Lung (tissue), 12 donors: Measurements from ENCODE around the gene OXT. TPM values are rescaled to one million over a fixed set of nuclear protein-coding genes. Genes with fewer than 3 reads are reported as not detected.

Experiments
- ATAC-seq: fragments of 200-7000 bp; cut with Tn5 transposase; one replicate; pipeline ENCODE4 v1.9.1; 2020; ENCODE audit warnings: moderate number of reproducible peaks; ENCODE audit not compliant: insufficient read depth, low FRiP score
- DNase-seq, 3 donors: peaks; one replicate each; pipeline ENCODE4 v3.0.0-alpha.2; 2013 to 2017
- H3K27ac ChIP-seq, 2 donors: one replicate each; pipeline ENCODE4 v1.5.1; 2013; ENCODE audit warnings: mild to moderate bottlenecking in 2 of 2, moderate library complexity in 2 of 2, control low read depth in 1 of 2, inconsistent platforms in 1 of 2, low read depth in 1 of 2, low read length in 1 of 2
- H3K27me3 ChIP-seq, 3 donors: one replicate each; pipeline ENCODE4 v1.5.1; 2013; ENCODE audit warnings: low read length in 2 of 3; ENCODE audit not compliant: control insufficient read depth in 3 of 3, insufficient read depth in 3 of 3
- H3K36me3 ChIP-seq, 4 donors: one replicate each; pipeline ENCODE4 v1.5.1; 2013; ENCODE audit warnings: low read length in 4 of 4, mild to moderate bottlenecking in 1 of 4, moderate library complexity in 1 of 4; ENCODE audit not compliant: control insufficient read depth in 4 of 4, insufficient read depth in 4 of 4
- H3K4me1 ChIP-seq, 5 donors: one replicate each; pipeline ENCODE4 v1.5.1; 2013; ENCODE audit warnings: low read length in 5 of 5, mild to moderate bottlenecking in 2 of 5, moderate library complexity in 1 of 5; ENCODE audit not compliant: control insufficient read depth in 5 of 5, insufficient read depth in 5 of 5
- H3K4me3 ChIP-seq: one replicate; pipeline ENCODE4 v1.5.1; 2013; ENCODE audit warnings: mild to moderate bottlenecking, control low read depth, moderate library complexity
- H3K9ac ChIP-seq, 2 donors: one replicate each; pipeline ENCODE4 v1.5.1; 2013; ENCODE audit warnings: low read length in 2 of 2, control low read depth in 1 of 2; ENCODE audit not compliant: insufficient read depth in 1 of 2
- H3K9me3 ChIP-seq, 4 donors: one replicate each; pipeline ENCODE4 v1.5.1; 2013; ENCODE audit warnings: low read length in 3 of 4, mild to moderate bottlenecking in 1 of 4, moderate library complexity in 1 of 4; ENCODE audit not compliant: control insufficient read depth in 4 of 4, insufficient read depth in 3 of 4
- CTCF ChIP-seq: IDR thresholded peaks from 2 replicates; pipeline ENCODE4 v1.5.1; 2012; ENCODE audit warnings: mild to moderate bottlenecking; ENCODE audit errors: control extremely low read depth, extremely low read depth
- WGBS, 2 donors: extraction: QIAGEN DNeasy Blood & Tissue Kit; methylation state at CpG; one replicate each; pipeline ENCODE4 v1.1.7; 2013; 5-methylcytosine and 5-hydroxymethylcytosine counted together
- polyA plus RNA-seq, 2 donors: library from polyadenylated mRNA; stranded (reverse); fragments of 200-250 nt; gene quantifications; one replicate each; pipeline ENCODE4 v1.2.1, GENCODE V29; 2013
- total RNA-seq, 2 donors: library from RNA; depleted of rRNA in 1 of 2; stranded (reverse); fragments of >200 nt in 1 of 2; gene quantifications; one replicate each; pipeline ENCODE4 v1.2.1, GENCODE V29; 2014 to 2021
- donor health status: control.
- donor health status: control.
- donor health status: Bipolar disorder and iron deficiency.
- donor health status: healthy.
- donor health status: DM: yes; HTN: yes; CAD: no.

OXT gene
- total and polyA plus RNA-seq, 4 donors, result not detected

GRCh38 chr20:3121271-3121911 is 50.0 kb downstream of the OXT start:
- no peak for TF ChIP-seq CTCF
- Histone ChIP-seq H3K4me3 (no peak overlapping the region), H3K27me3 (no peaks in the 10 kb centered on the region), H3K9me3 (no peaks in the 10 kb centered on the region), H3K27ac (no peak overlapping the region), H3K4me1 (no peaks in the 10 kb centered on the region), H3K36me3 (peaks cover 0 to 26% (median 17%) of the 10 kb centered on the region in 4 donors), H3K9ac (no peak overlapping the region)
- WGBS, 2 donors, result 55 to 63% methylated on average over 11 of the region's 11 CpGs
- DNase-seq, result peak in 1 of 3 donors; percentile 5
- ATAC-seq, result no peak

Other genes with a start within 250 kb of the OXT start
- gene PCED1A, start 231.0 kb upstream of the OXT start, total RNA-seq, result 10 to 100 TPM; 33.5 to 36.6 TPM
- 10 to 100 TPM; 26.2 to 40.4 TPM for gene PCED1A, start 231.0 kb upstream of the OXT start, polyA plus RNA-seq
- gene VPS16, start 230.9 kb upstream of the OXT start, total RNA-seq, result 10 to 100 TPM; 26.1 to 44.1 TPM
- gene VPS16, start 230.9 kb upstream of the OXT start, polyA plus RNA-seq, result 10 to 100 TPM; 41.0 to 53.4 TPM
- gene PTPRA, start 198.1 kb upstream of the OXT start, total RNA-seq, result 10 to 100 TPM; 47.8 to 92.1 TPM
- gene PTPRA, start 198.1 kb upstream of the OXT start, polyA plus RNA-seq, result 10 to 100 TPM; 17.8 to 32.3 TPM
- under 1 TPM in 1 of 2 donors, not detected in 1; 0.46 TPM for gene GNRH2, start 28.0 kb upstream of the OXT start, total RNA-seq
- under 1 TPM; 0.14 to 0.16 TPM for gene GNRH2, start 28.0 kb upstream of the OXT start, polyA plus RNA-seq
- gene MRPS26, start 25.6 kb upstream of the OXT start, total RNA-seq, result 10 to 100 TPM; 29.8 to 47.1 TPM
- 10 to 100 TPM; 67.5 to 67.8 TPM for gene MRPS26, start 25.6 kb upstream of the OXT start, polyA plus RNA-seq
- gene AVP, start 13.1 kb downstream of the OXT start, total RNA-seq, result not detected
- gene AVP, start 13.1 kb downstream of the OXT start, polyA plus RNA-seq, result not detected
- gene FASTKD5, start 88.2 kb downstream of the OXT start, total RNA-seq, result 10 to 100 TPM; 14.8 to 16.4 TPM
- 10 to 100 TPM in 1 of 2 donors, 1 to 10 TPM in 1; 8.6 to 12.4 TPM for gene FASTKD5, start 88.2 kb downstream of the OXT start, polyA plus RNA-seq
- gene UBOX5, start 88.2 kb downstream of the OXT start, total RNA-seq, result 1 to 10 TPM; 5.5 to 6.3 TPM
- 1 to 10 TPM; 4.0 TPM for gene UBOX5, start 88.2 kb downstream of the OXT start, polyA plus RNA-seq
- gene LZTS3, start 101.9 kb downstream of the OXT start, total RNA-seq, result 10 to 100 TPM; 13.9 to 18.6 TPM
- gene LZTS3, start 101.9 kb downstream of the OXT start, polyA plus RNA-seq, result 10 to 100 TPM in 1 of 2 donors, 1 to 10 TPM in 1; 8.8 to 12.4 TPM
- 10 to 100 TPM; 44.3 to 95.1 TPM for gene DDRGK1, start 133.1 kb downstream of the OXT start, total RNA-seq
- 10 to 100 TPM; 78.2 to 93.6 TPM for gene DDRGK1, start 133.1 kb downstream of the OXT start, polyA plus RNA-seq
- gene ITPA, start 137.9 kb downstream of the OXT start, total RNA-seq, result 10 to 100 TPM; 32.7 to 65.0 TPM
- 10 to 100 TPM; 67.2 to 95.8 TPM for gene ITPA, start 137.9 kb downstream of the OXT start, polyA plus RNA-seq
- 1 to 10 TPM in 1 of 2 donors, under 1 TPM in 1; 0.40 to 8.8 TPM for gene SLC4A11, start 167.6 kb downstream of the OXT start, total RNA-seq
- gene SLC4A11, start 167.6 kb downstream of the OXT start, polyA plus RNA-seq, result 1 to 10 TPM; 2.8 to 6.5 TPM